ENCODE data around the gene RNF43. TPM values are rescaled to one million over a fixed set of nuclear protein-coding genes. Genes with fewer than 3 reads are reported as not detected.

The RNF43 gene
- total and polyA plus RNA-seq, 2 of the 13 experiments (the other 11 are each of a cell fraction or from before 2014, with no cell fraction given), result 31.0 to 53.4 TPM

DNA sequence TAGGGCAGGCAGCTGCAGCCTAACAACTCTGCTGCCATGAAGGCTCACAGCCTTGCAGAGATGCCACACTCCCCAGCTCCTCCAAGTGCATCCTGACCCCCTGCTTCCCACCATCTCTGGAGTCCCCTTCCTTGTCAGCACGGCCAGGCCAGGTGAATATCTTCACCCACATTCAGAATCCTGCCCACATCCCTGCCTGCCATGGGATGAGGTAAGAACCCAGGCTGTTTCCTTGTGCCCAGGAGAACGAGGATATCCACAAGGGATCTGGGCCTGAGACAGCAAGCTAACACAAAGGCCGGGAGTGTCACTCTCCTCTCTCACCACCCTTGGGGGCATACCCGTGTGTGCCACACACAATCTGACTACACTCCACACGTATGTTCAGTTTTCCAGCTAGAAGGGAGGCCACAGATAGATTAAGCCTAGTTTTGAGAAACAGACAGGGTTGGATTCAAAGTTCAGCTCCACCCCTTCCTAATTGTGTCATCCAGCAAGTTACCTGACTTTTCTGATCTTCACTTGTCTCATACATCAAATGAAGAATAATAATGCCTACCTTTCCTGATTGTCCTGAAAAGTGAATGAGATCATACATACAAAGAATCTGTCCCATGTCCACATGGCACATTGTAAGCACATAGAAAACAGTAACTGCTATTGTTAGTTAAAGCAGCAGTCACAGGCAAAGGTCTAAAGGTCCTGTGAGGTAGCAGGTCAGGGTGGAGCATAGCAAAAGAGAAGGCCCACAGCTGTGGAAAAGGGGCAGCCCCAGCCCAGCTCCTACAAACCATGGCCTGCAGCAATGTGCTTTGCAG lies 47.9 kb downstream of the RNF43 start (continued):
- TF ChIP-seq, protein P1, sequence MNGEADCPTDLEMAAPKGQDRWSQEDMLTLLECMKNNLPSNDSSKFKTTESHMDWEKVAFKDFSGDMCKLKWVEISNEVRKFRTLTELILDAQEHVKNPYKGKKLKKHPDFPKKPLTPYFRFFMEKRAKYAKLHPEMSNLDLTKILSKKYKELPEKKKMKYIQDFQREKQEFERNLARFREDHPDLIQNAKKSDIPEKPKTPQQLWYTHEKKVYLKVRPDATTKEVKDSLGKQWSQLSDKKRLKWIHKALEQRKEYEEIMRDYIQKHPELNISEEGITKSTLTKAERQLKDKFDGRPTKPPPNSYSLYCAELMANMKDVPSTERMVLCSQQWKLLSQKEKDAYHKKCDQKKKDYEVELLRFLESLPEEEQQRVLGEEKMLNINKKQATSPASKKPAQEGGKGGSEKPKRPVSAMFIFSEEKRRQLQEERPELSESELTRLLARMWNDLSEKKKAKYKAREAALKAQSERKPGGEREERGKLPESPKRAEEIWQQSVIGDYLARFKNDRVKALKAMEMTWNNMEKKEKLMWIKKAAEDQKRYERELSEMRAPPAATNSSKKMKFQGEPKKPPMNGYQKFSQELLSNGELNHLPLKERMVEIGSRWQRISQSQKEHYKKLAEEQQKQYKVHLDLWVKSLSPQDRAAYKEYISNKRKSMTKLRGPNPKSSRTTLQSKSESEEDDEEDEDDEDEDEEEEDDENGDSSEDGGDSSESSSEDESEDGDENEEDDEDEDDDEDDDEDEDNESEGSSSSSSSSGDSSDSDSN (CRISPR knock-in tag; IDR thresholded peaks at IDR 0.05), result peak; percentile 11; the same call in 1 of the 2 replicates
- TF ChIP-seq HOXA5 (CRISPR knock-in tag; IDR thresholded peaks at IDR 0.05) (no peak), TBL1XR1 (IDR thresholded peaks at IDR 0.05; ENCODE audit: borderline replicate concordance, low read length, partially characterized antibody) (no peak), KLF13 (CRISPR knock-in tag; IDR thresholded peaks at IDR 0.05) (no peak), DNMT1 (CRISPR knock-in tag; IDR thresholded peaks at IDR 0.05) (no peak), LCORL (IDR thresholded peaks at IDR 0.05) (no peak), LCORL (CRISPR knock-in tag; IDR thresholded peaks at IDR 0.05) (0 out of 2 replicates have a peak, but pooled peaks have one; percentile 22), REXO4 (CRISPR knock-in tag; IDR thresholded peaks at IDR 0.05; ENCODE audit: borderline replicate concordance) (no peak), ZNF510 (CRISPR knock-in tag; IDR thresholded peaks at IDR 0.05; ENCODE audit: low read depth) (no peak), ZNF775 (CRISPR knock-in tag; IDR thresholded peaks at IDR 0.05; ENCODE audit: borderline replicate concordance) (0 out of 2 replicates have a peak, but pooled peaks have one; percentile 54), PCBP2 (optimal IDR thresholded peaks at IDR 0.05; ENCODE audit: low read depth, low read length, poor library complexity, severe bottlenecking) (no peak), MIXL1 (CRISPR knock-in tag; IDR thresholded peaks at IDR 0.05) (peak; percentile 60; the same call in 1 of the 2 replicates), POLR2AphosphoS2 (IDR thresholded peaks at IDR 0.05; ENCODE audit: low read depth, low read length) (no peak), FOXA1 (IDR thresholded peaks at IDR 0.05) (no peak), FOXA1 (CRISPR knock-in tag; IDR thresholded peaks at IDR 0.05) (peak; percentile 14; the same call in 1 of the 2 replicates), GPN1 (CRISPR knock-in tag; IDR thresholded peaks at IDR 0.05; ENCODE audit: borderline replicate concordance) (no peak)
- TF ChIP-seq, protein P2, sequence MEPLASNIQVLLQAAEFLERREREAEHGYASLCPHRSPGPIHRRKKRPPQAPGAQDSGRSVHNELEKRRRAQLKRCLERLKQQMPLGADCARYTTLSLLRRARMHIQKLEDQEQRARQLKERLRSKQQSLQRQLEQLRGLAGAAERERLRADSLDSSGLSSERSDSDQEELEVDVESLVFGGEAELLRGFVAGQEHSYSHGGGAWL (CRISPR knock-in tag; IDR thresholded peaks at IDR 0.05), result no peak
- TF ChIP-seq, protein P3, sequence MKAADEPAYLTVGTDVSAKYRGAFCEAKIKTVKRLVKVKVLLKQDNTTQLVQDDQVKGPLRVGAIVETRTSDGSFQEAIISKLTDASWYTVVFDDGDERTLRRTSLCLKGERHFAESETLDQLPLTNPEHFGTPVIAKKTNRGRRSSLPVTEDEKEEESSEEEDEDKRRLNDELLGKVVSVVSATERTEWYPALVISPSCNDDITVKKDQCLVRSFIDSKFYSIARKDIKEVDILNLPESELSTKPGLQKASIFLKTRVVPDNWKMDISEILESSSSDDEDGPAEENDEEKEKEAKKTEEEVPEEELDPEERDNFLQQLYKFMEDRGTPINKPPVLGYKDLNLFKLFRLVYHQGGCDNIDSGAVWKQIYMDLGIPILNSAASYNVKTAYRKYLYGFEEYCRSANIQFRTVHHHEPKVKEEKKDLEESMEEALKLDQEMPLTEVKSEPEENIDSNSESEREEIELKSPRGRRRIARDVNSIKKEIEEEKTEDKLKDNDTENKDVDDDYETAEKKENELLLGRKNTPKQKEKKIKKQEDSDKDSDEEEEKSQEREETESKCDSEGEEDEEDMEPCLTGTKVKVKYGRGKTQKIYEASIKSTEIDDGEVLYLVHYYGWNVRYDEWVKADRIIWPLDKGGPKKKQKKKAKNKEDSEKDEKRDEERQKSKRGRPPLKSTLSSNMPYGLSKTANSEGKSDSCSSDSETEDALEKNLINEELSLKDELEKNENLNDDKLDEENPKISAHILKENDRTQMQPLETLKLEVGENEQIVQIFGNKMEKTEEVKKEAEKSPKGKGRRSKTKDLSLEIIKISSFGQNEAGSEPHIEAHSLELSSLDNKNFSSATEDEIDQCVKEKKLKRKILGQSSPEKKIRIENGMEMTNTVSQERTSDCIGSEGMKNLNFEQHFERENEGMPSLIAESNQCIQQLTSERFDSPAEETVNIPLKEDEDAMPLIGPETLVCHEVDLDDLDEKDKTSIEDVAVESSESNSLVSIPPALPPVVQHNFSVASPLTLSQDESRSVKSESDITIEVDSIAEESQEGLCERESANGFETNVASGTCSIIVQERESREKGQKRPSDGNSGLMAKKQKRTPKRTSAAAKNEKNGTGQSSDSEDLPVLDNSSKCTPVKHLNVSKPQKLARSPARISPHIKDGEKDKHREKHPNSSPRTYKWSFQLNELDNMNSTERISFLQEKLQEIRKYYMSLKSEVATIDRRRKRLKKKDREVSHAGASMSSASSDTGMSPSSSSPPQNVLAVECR (CRISPR knock-in tag; IDR thresholded peaks at IDR 0.05; ENCODE audit: borderline replicate concordance), result peak; percentile 16; the same call in 1 of the 2 replicates
- TF ChIP-seq, protein P4, sequence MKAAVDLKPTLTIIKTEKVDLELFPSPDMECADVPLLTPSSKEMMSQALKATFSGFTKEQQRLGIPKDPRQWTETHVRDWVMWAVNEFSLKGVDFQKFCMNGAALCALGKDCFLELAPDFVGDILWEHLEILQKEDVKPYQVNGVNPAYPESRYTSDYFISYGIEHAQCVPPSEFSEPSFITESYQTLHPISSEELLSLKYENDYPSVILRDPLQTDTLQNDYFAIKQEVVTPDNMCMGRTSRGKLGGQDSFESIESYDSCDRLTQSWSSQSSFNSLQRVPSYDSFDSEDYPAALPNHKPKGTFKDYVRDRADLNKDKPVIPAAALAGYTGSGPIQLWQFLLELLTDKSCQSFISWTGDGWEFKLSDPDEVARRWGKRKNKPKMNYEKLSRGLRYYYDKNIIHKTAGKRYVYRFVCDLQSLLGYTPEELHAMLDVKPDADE (CRISPR knock-in tag; IDR thresholded peaks at IDR 0.05), result no peak
- TF ChIP-seq, protein P5, sequence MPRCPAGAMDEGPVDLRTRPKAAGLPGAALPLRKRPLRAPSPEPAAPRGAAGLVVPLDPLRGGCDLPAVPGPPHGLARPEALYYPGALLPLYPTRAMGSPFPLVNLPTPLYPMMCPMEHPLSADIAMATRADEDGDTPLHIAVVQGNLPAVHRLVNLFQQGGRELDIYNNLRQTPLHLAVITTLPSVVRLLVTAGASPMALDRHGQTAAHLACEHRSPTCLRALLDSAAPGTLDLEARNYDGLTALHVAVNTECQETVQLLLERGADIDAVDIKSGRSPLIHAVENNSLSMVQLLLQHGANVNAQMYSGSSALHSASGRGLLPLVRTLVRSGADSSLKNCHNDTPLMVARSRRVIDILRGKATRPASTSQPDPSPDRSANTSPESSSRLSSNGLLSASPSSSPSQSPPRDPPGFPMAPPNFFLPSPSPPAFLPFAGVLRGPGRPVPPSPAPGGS (CRISPR knock-in tag; IDR thresholded peaks at IDR 0.05), result peak; percentile 39; the same call in 1 of the 2 replicates
